GM12875 (cell line): ENCODE measurements around the gene TBXT.

ENCODE experiments used
- H3K4me3 ChIP-seq: one replicate; pipeline ENCODE4 v1.5.1; 2011; ENCODE audit warnings: low read depth, low read length, control low read depth
- CTCF ChIP-seq: IDR thresholded peaks from 2 replicates; pipeline ENCODE4 v1.5.1; 2011; ENCODE audit warnings: low read depth, mild to moderate bottlenecking, control low read depth, inconsistent platforms, low read length, moderate library complexity, borderline replicate concordance; ENCODE audit not compliant: insufficient read depth

TBXT gene

GRCh38 chr6:166167801-166168615, at the start of gene TBXT:
TBXT (minus strand) TSS chr6:166167851; CDS start chr6:166167591, 260 bp downstream.
- no peak for TF ChIP-seq CTCF
- no peak within 1 kb of the TSS for H3K4me3 ChIP-seq

GRCh38 chr6:166207284-166207561, 39.6 kb upstream of the TBXT start:
- no peak overlapping the region for H3K4me3 ChIP-seq

GRCh38 chr6:166206510-166207283, 39.0 kb upstream of the TBXT start:
- H3K4me3 ChIP-seq, result no peak overlapping the region
- no peak for TF ChIP-seq CTCF

More at GRCh38 chr6:166207284-166207561, 39.6 kb upstream of the TBXT start:
- TF ChIP-seq CTCF, result no peak

GRCh38 chr6:166206066-166206465, 38.4 kb upstream of the TBXT start:
- H3K4me3 ChIP-seq, result no peak overlapping the region

GRCh38 chr6:166204852-166205650, 37.4 kb upstream of the TBXT start:
- no peak for TF ChIP-seq CTCF
- H3K4me3 ChIP-seq, result no peak overlapping the region

More at GRCh38 chr6:166206066-166206465, 38.4 kb upstream of the TBXT start:
- no peak for TF ChIP-seq CTCF

- TF ChIP-seq CTCF, result no peak
- H3K4me3 ChIP-seq, result no peak overlapping the region
These were observed 36.1 kb upstream of the TBXT start for GRCh38 chr6:166203641-166204222.
